ENCODE measurements around the gene SLC7A9.

The SLC7A9 gene

GRCh38 chr19:32816555-32817099 is 52.9 kb downstream of the SLC7A9 start:
- H3K4me3 ChIP-seq (ENCODE audit: low read depth, low read length) = no peak overlapping the region
- TF ChIP-seq, protein P1, sequence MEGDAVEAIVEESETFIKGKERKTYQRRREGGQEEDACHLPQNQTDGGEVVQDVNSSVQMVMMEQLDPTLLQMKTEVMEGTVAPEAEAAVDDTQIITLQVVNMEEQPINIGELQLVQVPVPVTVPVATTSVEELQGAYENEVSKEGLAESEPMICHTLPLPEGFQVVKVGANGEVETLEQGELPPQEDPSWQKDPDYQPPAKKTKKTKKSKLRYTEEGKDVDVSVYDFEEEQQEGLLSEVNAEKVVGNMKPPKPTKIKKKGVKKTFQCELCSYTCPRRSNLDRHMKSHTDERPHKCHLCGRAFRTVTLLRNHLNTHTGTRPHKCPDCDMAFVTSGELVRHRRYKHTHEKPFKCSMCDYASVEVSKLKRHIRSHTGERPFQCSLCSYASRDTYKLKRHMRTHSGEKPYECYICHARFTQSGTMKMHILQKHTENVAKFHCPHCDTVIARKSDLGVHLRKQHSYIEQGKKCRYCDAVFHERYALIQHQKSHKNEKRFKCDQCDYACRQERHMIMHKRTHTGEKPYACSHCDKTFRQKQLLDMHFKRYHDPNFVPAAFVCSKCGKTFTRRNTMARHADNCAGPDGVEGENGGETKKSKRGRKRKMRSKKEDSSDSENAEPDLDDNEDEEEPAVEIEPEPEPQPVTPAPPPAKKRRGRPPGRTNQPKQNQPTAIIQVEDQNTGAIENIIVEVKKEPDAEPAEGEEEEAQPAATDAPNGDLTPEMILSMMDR (IDR thresholded peaks at IDR 0.05; ENCODE audit: low read depth, low read length) = no peak

DNA sequence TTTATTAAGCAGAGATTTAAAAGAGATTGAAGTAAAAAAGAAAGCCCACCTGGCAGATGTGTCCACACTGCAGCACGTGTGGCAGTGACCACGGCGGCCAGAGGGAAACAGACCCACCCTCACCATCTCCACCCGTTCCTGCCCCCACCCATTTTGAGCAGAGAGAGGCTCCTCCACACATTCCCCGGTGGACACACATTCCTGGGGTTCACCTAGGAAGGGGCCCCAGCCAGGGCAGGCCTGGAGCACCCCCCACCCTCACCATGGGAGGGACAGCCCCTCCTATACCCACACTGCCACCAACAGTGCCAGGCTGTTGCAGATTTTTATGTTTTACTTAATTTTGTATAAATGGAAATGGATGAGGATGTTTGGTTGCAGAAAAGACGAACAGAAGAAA is 54.9 kb downstream of the SLC7A9 start:
- no peak overlapping the region for H3K4me3 ChIP-seq (ENCODE audit: low read depth, low read length)
- TF ChIP-seq, protein P1 (IDR thresholded peaks at IDR 0.05; ENCODE audit: low read depth, low read length) = no peak

DNA sequence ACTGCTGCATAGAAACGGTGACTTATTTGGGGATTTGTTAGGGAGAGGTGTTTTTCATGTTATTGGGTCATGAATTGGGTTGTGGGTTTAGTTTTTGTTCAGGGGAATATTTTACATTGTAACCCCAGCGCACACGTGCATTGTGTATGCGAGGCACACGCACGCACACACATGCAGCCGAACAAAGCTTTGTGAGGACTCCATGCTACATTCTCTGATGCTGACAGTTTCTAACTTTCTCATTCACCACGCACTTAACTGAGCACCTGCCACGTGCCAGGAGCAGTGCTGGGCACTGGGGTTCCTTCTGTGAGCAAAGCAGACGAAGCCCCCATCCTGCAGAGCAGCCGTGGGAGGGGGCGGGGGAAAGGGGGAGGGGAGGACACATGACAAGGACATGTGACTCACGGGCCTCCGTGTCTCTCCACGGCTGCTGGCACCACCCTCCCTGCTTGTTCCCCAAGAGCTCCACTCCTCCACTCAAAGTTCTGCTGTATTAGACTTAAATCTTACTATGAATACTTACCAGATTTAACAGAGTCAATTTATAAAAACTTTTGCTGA is 55.6 kb downstream of the SLC7A9 start:
- H3K4me3 ChIP-seq (ENCODE audit: low read depth, low read length) = no peak overlapping the region
- TF ChIP-seq, protein P1 (IDR thresholded peaks at IDR 0.05; ENCODE audit: low read depth, low read length) = no peak

DNA sequence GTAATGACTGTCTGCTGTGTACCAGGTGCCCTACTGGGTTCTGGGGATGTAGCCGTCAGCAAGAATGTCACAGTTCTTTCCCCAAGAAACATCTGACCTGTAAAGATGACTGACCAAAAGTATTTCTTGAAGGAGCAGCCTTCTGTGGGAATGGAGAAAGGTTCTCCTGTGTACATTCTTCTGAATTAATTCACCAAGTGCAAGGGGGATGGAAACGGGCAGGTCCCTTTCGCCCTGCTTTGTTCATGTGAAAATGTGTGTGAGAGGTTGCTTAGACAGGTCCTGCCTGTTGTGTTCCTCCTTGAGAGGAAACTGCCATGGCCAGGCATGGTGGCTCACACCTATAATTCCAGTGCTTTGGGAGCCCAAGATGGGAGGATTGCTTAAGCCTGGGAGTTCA is 57.0 kb downstream of the SLC7A9 start:
- TF ChIP-seq, protein P1 (IDR thresholded peaks at IDR 0.05; ENCODE audit: low read depth, low read length) = no peak

GRCh38 chr19:32812036-32812435 is 57.5 kb downstream of the SLC7A9 start:
- TF ChIP-seq, protein P1 (IDR thresholded peaks at IDR 0.05; ENCODE audit: low read depth, low read length) = no peak
- H3K4me3 ChIP-seq (ENCODE audit: low read depth, low read length) = no peak overlapping the region

More for the DNA sequence above, 57.0 kb downstream of the SLC7A9 start:
- no peak overlapping the region for H3K4me3 ChIP-seq (ENCODE audit: low read depth, low read length)

- no peak overlapping the region for H3K4me3 ChIP-seq (ENCODE audit: low read depth, low read length)
- TF ChIP-seq, protein P1 (IDR thresholded peaks at IDR 0.05; ENCODE audit: low read depth, low read length) = no peak
Measured at GRCh38 chr19:32811151-32811550, 58.4 kb downstream of the SLC7A9 start.

GRCh38 chr19:32810452-32810851 is 59.1 kb downstream of the SLC7A9 start:
- TF ChIP-seq, protein P1 (IDR thresholded peaks at IDR 0.05; ENCODE audit: low read depth, low read length) = no peak
- no peak overlapping the region for H3K4me3 ChIP-seq (ENCODE audit: low read depth, low read length)
